G401 (cell line): ENCODE measurements around the gene ETV2. TPM values are rescaled to one million over a fixed set of nuclear protein-coding genes. Genes with fewer than 3 reads are reported as not detected.
"Not testable (repeated sequence)": the region's sequence is repeated elsewhere in the genome, so short reads cannot be mapped to it uniquely, and the experiment has no call there.

Source experiments
- DNase-seq: peaks from one replicate; pipeline ENCODE4 v3.0.0-alpha.2; 2015; ENCODE audit warnings: low spot score
- in situ Hi-C: cut with HindIII; loops from 2 replicates; pipeline ENCODE4 v1.10.0; 2016; ENCODE audit warnings: low sequenced_read_pairs, mixed read lengths
- total RNA-seq: library from RNA; depleted of rRNA; stranded (reverse); fragments of >200 nt; shearing (Covaris generic); gene quantifications from 2 replicates; pipeline ENCODE4 v1.2.3, GENCODE V29; 2014; rRNA removed

Gene ETV2
- not detected in 2 replicates for total RNA-seq

- in situ Hi-C loops = no loop called here
- no peak for DNase-seq
These were observed at the start of gene ETV2 for GRCh38 chr19:35641515-35642151. Gene ETV2, plus strand, starts transcription at chr19:35641745. Its CDS starts 716 bp downstream, at chr19:35642461.

- in situ Hi-C loops = no loop called here
- peak; percentile 77 for DNase-seq
These were observed 49.3 kb upstream of the ETV2 start for GRCh38 chr19:35592226-35592625.

GRCh38 chr19:35595026-35595425 is 46.5 kb upstream of the ETV2 start:
- in situ Hi-C loops, DNase-seq: not testable (repeated sequence)

- in situ Hi-C loops = no loop called here
- no peak for DNase-seq
These were observed 45.6 kb upstream of the ETV2 start for GRCh38 chr19:35595928-35596327.

- in situ Hi-C loops = no loop called here
These were observed 45.1 kb upstream of the ETV2 start for GRCh38 chr19:35596366-35596999.

GRCh38 chr19:35601971-35602370 is 39.6 kb upstream of the ETV2 start:
- DNase-seq = no peak
- in situ Hi-C loops = no loop called here

More at GRCh38 chr19:35596366-35596999, 45.1 kb upstream of the ETV2 start:
- no peak for DNase-seq

GRCh38 chr19:35604436-35604835 is 37.1 kb upstream of the ETV2 start:
- in situ Hi-C loops, DNase-seq: not testable (repeated sequence)

GRCh38 chr19:35607170-35607569 is 34.4 kb upstream of the ETV2 start:
- DNase-seq = not testable (repeated sequence)
- in situ Hi-C loops = loop anchor here (5.0 kb wide), 1 partner anchor 50 kb away; no protein-coding TSS in a partner anchor

- DNase-seq = no peak
- in situ Hi-C loops = loop anchor here (5.0 kb wide), 1 partner anchor 50 kb away; no protein-coding TSS in a partner anchor
These were observed 33.9 kb upstream of the ETV2 start for GRCh38 chr19:35607661-35608060.

- in situ Hi-C loops = loop anchor here (5.0 kb wide), 1 partner anchor 51 kb away; no protein-coding TSS in a partner anchor
- DNase-seq = no peak
These were observed 33.3 kb upstream of the ETV2 start for GRCh38 chr19:35608251-35608650.

GRCh38 chr19:35609851-35610353 is 31.6 kb upstream of the ETV2 start:
- in situ Hi-C loops = loop anchor here (5.0 kb wide), 1 partner anchor 53 kb away; no protein-coding TSS in a partner anchor
- DNase-seq = no peak

GRCh38 chr19:35612224-35612558 is 29.4 kb upstream of the ETV2 start:
- in situ Hi-C loops = no loop called here
- DNase-seq = no peak

GRCh38 chr19:35612559-35613321 is 28.8 kb upstream of the ETV2 start, which contains the start of gene HAUS5:
Gene HAUS5, plus strand, starts transcription at chr19:35612735. Its CDS starts 60 bp downstream, at chr19:35612795.
- in situ Hi-C loops = no loop called here
- peak; percentile 93 for DNase-seq

- in situ Hi-C loops = no loop called here
- no peak for DNase-seq
These were observed 28.0 kb upstream of the ETV2 start for GRCh38 chr19:35613574-35613973.

- in situ Hi-C loops = no loop called here
- no peak for DNase-seq
These were observed 26.5 kb upstream of the ETV2 start for GRCh38 chr19:35615036-35615435.

- no peak for DNase-seq
- in situ Hi-C loops = no loop called here
These were observed 22.7 kb upstream of the ETV2 start for GRCh38 chr19:35618857-35619256.

GRCh38 chr19:35619290-35619923 is 22.1 kb upstream of the ETV2 start:
- in situ Hi-C loops = no loop called here

GRCh38 chr19:35620001-35620400 is 21.5 kb upstream of the ETV2 start:
- no peak for DNase-seq
- in situ Hi-C loops = no loop called here

More at GRCh38 chr19:35619290-35619923, 22.1 kb upstream of the ETV2 start:
- DNase-seq = no peak

GRCh38 chr19:35621708-35622107 is 19.8 kb upstream of the ETV2 start:
- in situ Hi-C loops = no loop called here
- DNase-seq = no peak
